ENCODE data around the gene KLHL28.

Gene KLHL28

GRCh38 chr14:44960146-44960545, 1.6 kb downstream of the KLHL28 start:
- no peak for DNase-seq

- DNase-seq, result no peak
Observed at GRCh38 chr14:44959538-44959937, 2.2 kb downstream of the KLHL28 start.

- DNase-seq, result no peak
Observed at GRCh38 chr14:44956866-44957265, 4.9 kb downstream of the KLHL28 start.

DNA sequence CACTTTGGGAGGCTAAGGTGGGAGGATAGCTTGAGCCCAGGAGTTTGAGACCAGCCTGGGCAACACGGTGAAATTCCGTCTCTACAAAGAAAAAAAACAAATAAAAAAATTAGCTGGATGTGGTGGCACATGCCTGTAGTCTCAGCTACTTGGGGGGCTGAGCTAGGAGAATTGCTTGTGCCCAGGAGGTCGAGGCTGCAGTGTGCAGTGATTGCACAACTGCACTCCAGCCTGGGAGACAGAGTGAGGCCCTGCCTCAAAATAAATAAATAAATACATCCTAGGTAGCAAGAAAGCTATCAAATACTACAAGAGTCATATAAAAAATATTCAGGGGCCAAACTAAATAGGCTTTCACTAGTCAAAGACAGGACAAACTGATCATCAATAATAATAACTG, 6.2 kb downstream of the KLHL28 start:
- no peak for DNase-seq

GRCh38 chr14:44954750-44955149, 7.0 kb downstream of the KLHL28 start:
- no peak for DNase-seq

GRCh38 chr14:44952391-44953110, 9.2 kb downstream of the KLHL28 start:
- no peak for DNase-seq

DNA sequence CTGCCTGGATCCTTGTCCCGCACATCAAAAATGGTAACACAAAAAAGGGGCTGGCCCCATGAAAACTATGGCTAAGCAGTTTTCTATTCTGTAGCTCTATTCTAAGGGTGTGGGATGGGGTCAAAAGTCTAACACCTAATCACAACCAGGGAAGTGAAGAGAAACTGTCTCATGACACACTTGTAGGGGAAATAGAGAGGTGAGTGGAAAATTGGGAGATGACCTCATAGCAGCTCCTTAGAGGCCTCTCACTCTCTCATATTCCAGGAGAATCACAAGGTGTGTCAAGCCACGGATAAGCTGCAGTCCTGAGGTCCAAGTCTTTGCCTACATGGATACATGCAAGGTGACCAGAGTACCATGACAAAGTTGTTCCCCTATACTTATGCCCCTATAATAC, 10.7 kb downstream of the KLHL28 start:
- DNase-seq, result no peak

- no peak for DNase-seq
Observed at GRCh38 chr14:44945264-44945663, 16.5 kb downstream of the KLHL28 start.

DNA sequence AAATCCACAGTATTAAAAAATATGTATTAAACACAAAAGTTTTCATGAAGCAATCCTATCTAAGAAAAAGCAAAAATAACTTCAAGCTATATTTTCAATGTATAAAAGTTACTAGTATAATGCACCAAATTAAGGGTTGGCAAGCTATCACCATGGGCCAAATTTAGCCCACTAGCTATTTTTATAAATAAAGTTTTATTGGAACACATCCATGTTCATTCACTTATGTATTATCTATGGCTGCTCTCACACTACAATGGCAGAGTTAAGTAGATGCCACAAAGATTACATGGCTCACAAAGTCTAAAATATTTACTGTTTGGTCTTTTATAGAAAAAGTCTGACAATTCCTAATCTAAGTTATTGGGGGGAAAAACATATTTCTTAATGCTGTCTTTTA, 17.6 kb downstream of the KLHL28 start:
- DNase-seq, result no peak

GRCh38 chr14:44942436-44942835, 19.3 kb downstream of the KLHL28 start:
- DNase-seq, result no peak

- no peak for DNase-seq
Observed at GRCh38 chr14:44941591-44941990, 20.2 kb downstream of the KLHL28 start.

DNA sequence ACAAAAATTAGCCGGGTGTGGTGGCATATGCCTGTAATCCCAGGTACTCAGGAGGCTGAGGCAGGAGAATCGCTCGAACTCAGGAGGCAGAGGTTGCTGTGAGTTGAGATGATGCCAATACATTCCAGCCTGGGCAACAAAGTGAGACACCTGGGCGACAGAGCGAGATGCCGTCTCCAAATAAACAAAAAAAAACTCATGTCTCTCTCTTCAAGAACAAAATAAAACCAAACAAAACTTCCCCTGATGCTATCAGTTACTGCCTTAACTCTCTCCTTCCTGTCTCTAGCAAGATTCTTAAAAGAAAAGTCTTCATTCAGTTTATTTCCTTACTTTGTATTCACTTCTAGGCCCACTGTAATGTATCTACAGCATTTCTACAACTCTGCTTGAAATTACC, 20.8 kb downstream of the KLHL28 start:
- no peak for DNase-seq

GRCh38 chr14:44940211-44940610, 21.5 kb downstream of the KLHL28 start:
- no peak for DNase-seq

- no peak for DNase-seq
Observed at GRCh38 chr14:44937547-44937946, 24.2 kb downstream of the KLHL28 start.

GRCh38 chr14:44935155-44935554, 26.6 kb downstream of the KLHL28 start:
- DNase-seq, result no peak

- DNase-seq, result no peak
Observed at GRCh38 chr14:44928793-44929192, 33.0 kb downstream of the KLHL28 start.

GRCh38 chr14:44914849-44915248, 46.9 kb downstream of the KLHL28 start:
- no peak for DNase-seq

- DNase-seq, result no peak
Observed at GRCh38 chr14:44912041-44912869, 49.5 kb downstream of the KLHL28 start.

- no peak for DNase-seq
Observed at GRCh38 chr14:44910821-44911220, 50.9 kb downstream of the KLHL28 start.

GRCh38 chr14:44901696-44902095, 60.1 kb downstream of the KLHL28 start:
- DNase-seq, result no peak

- no peak for DNase-seq
Observed at GRCh38 chr14:44898551-44898950, 63.2 kb downstream of the KLHL28 start.

GRCh38 chr14:44897845-44898151, 63.9 kb downstream of the KLHL28 start:
- no peak for DNase-seq

DNA sequence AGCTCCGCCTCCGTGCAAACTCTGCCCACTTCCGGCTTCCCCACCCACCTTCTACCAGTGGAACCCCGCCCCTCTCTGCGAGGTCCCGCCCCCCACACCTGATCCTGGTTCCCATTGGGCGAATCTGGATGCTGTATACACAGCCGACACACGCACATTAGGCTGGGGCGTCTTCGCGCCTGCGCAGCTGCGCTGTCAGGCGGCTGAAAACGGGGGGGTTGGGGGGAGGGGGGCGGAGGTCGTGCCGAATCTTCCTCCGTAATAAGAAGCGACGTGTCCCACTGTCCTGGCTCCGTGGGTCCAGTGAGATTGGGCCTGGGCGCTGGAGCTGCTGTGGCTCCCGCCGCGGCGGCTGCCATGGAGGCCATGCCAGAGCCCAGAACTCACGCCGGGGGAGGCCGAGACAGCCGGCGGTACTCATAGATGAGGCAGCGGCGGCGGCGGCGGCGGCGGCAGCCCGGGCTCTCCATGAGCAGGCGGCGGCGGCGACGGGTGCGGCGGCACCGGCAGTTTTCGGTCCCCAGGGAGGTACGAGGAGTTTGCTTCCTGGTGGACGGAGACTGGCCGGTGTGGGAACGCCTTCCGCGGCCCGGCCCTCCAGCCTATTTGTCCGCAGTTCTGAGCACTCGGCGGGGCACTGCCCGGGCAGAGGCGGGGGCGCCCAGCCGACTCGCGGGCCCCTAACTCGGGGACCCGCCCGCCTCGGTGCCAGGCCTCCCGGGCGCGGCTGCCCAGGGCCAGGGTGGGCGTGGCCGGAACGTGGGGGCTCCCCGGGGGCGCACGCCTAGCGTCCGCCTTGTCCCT, 64.5 kb downstream of the KLHL28 start:
- peak; percentile 91 for DNase-seq
